ENCODE measurements around the gene KRT16. TPM values are rescaled to one million over a fixed set of nuclear protein-coding genes. Genes with fewer than 3 reads are reported as not detected.
"Not testable (repeated sequence)": the region's sequence is repeated elsewhere in the genome, so short reads cannot be mapped to it uniquely, and the experiment has no call there.

Gene KRT16
- total RNA-seq, 4 donors from 2014 or later = 1.1 to 78.8 (median 13.5) TPM

- H3K9me3 ChIP-seq = no peaks in the 10 kb centered on the region
- H3K4me1 ChIP-seq = peaks cover 0 to 46% (median 5%) of the 10 kb centered on the region in 3 donors
- no peaks in the 10 kb centered on the region for H3K36me3 ChIP-seq
- WGBS, 2 donors (ENCODE audit: low coverage in 1 of 2) = 79 to 83% methylated on average over 10 to 12 of the region's 15 CpGs
- no peak overlapping the region for H3K27ac ChIP-seq
- no peak for ATAC-seq
- H3K4me3 ChIP-seq = no peak overlapping the region
- TF ChIP-seq EP300 (IDR thresholded peaks at IDR 0.05) (no peak), POLR2AphosphoS5 (IDR thresholded peaks at IDR 0.05) (no peak), POLR2A (IDR thresholded peaks at IDR 0.05) (no peak), CTCF (IDR thresholded peaks at IDR 0.05) (no peak)
- H3K27me3 ChIP-seq = no peaks in the 10 kb centered on the region
Measured at GRCh38 chr17:41647038-41647813, 34.7 kb upstream of the KRT16 start.

GRCh38 chr17:41642252-41643156 is 29.9 kb upstream of the KRT16 start:
- Histone ChIP-seq H3K36me3 (no peaks in the 10 kb centered on the region), H3K27me3 (no peaks in the 10 kb centered on the region), H3K9me3 (no peaks in the 10 kb centered on the region), H3K4me3 (no peak overlapping the region), H3K27ac (no peak overlapping the region), H3K4me1 (peaks cover 0 to 10% (median 0%) of the 10 kb centered on the region in 3 donors)
- WGBS, 2 donors (ENCODE audit: low coverage in 1 of 2) = 81 to 82% methylated on average over 4 to 9 of the region's 13 CpGs
- no peak for ATAC-seq
- TF ChIP-seq CTCF (IDR thresholded peaks at IDR 0.05) (no peak), POLR2A (IDR thresholded peaks at IDR 0.05) (no peak), EP300 (IDR thresholded peaks at IDR 0.05) (no peak), POLR2AphosphoS5 (IDR thresholded peaks at IDR 0.05) (no peak)

- not testable (repeated sequence) for H3K9me3 ChIP-seq, H3K36me3 ChIP-seq, H3K27me3 ChIP-seq, H3K4me1 ChIP-seq, ATAC-seq, H3K27ac ChIP-seq, H3K4me3 ChIP-seq
- WGBS, 2 donors (ENCODE audit: low coverage in 1 of 2) = no CpG with 5 or more reads among the region's 5 CpGs
Measured at GRCh38 chr17:41640596-41640995, 28.0 kb upstream of the KRT16 start.

DNA sequence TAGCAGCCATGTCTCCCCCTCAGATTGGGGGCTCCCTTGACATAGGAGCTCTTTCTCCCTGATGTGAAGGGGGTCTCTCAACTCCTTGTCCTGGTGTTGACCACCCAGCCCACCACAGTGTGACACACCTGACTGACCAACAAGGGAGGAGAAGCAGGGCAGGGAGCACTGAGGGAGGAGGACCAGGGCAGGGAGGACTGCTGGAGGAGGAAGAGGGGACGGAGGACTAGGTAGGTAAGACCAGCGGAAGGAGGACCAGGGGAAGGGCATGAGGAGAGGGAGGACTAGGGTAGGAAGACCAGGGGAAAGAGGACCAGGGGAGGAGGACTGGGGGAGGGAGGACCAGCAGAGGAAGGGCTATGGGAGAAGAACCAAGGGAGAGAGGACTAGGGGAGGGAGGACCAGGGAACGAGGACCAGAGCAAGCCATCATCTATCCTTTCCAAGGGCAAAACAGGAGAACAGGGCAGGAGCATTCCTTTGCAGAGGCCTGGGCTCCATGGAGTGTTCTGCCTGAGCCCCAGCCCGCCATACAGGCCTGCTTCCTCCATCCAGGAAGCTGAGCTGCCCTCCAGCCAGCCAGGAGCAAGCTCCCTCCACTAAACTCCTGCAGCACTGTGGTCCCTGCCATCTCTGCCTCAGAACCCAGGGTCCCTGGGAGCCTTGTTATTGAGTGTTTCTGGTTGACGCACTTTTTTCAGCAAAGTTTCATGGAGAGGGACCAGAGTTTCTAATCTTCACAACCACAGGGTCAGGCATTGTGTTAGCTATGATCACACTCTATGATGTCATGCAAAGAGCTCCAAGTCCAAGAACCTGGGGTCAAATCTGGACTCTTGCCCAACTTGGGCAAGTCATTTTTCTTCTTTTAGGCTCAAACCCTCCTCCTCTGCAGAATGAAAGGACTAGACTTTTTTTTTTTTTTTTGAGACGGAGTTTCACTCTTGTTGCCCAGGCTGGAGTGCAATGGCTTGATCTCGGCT is 27.2 kb upstream of the KRT16 start:
- TF ChIP-seq EP300 (IDR thresholded peaks at IDR 0.05) = no peak
- TF ChIP-seq POLR2A (IDR thresholded peaks at IDR 0.05) = no peak
- TF ChIP-seq POLR2AphosphoS5 (IDR thresholded peaks at IDR 0.05) = no peak
- TF ChIP-seq CTCF (IDR thresholded peaks at IDR 0.05) = no peak
- no peak overlapping the region for H3K27ac ChIP-seq
- no peaks in the 10 kb centered on the region for H3K36me3 ChIP-seq
- H3K9me3 ChIP-seq = no peaks in the 10 kb centered on the region
- peaks cover 0 to 9% (median 0%) of the 10 kb centered on the region in 3 donors for H3K4me1 ChIP-seq
- no peaks in the 10 kb centered on the region for H3K27me3 ChIP-seq
- no peak for ATAC-seq
- WGBS, 2 donors (ENCODE audit: low coverage in 1 of 2) = 72 to 88% methylated on average over 2 to 5 of the region's 7 CpGs
- no peak overlapping the region for H3K4me3 ChIP-seq

DNA sequence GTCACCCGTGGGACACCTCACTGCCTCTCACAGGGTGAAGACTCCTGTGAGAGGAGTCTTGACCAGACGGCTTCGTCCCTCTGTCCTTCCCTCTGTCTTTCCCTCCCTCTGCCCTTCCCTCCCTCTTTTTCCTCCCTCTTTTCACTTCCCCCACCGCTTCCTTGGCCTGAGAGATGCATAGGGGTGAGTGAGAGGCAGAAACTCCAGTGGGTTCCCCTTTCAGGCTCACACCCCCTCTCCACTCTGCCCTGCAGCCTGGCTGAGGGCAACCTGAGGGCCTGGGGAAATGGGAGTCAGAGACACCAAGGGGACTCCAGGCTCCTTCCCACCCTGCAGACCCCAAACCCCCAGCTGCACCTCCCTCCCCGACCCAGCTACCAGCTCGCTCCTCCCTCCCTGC is 26.4 kb upstream of the KRT16 start:
- H3K27me3 ChIP-seq = no peaks in the 10 kb centered on the region
- H3K4me1 ChIP-seq = peaks cover 0 to 11% (median 0%) of the 10 kb centered on the region in 3 donors
- no peak for ATAC-seq
- no peaks in the 10 kb centered on the region for H3K36me3 ChIP-seq
- H3K9me3 ChIP-seq = no peaks in the 10 kb centered on the region
- H3K27ac ChIP-seq = no peak overlapping the region
- H3K4me3 ChIP-seq = no peak overlapping the region
- TF ChIP-seq CTCF (IDR thresholded peaks at IDR 0.05) (no peak), POLR2AphosphoS5 (IDR thresholded peaks at IDR 0.05) (no peak), EP300 (IDR thresholded peaks at IDR 0.05) (no peak), POLR2A (IDR thresholded peaks at IDR 0.05) (no peak)
- 80% methylated on average over 1 of the region's 6 CpGs for WGBS, 2 donors (ENCODE audit: low coverage in 1 of 2)
